ENCODE data around the gene FCER2.
"Not testable (repeated sequence)": the region's sequence is repeated elsewhere in the genome, so short reads cannot be mapped to it uniquely, and the experiment has no call there.

The FCER2 gene

DNA sequence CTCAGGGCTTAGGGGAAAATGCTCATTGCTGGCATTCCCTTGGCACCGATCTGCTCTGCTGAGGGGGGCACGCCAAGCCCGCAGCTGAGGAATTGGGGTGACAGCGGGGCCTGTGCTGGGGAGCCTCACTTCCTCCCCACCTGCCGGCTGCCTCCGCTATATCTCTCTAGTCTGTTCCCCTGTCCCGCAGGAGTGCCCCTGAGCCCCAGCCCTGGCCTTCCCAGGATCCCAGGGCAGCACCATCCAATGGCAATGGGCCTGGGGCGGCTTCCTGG lies 55.6 kb downstream of the FCER2 start:
- no peak overlapping the region for H3K9ac ChIP-seq

DNA sequence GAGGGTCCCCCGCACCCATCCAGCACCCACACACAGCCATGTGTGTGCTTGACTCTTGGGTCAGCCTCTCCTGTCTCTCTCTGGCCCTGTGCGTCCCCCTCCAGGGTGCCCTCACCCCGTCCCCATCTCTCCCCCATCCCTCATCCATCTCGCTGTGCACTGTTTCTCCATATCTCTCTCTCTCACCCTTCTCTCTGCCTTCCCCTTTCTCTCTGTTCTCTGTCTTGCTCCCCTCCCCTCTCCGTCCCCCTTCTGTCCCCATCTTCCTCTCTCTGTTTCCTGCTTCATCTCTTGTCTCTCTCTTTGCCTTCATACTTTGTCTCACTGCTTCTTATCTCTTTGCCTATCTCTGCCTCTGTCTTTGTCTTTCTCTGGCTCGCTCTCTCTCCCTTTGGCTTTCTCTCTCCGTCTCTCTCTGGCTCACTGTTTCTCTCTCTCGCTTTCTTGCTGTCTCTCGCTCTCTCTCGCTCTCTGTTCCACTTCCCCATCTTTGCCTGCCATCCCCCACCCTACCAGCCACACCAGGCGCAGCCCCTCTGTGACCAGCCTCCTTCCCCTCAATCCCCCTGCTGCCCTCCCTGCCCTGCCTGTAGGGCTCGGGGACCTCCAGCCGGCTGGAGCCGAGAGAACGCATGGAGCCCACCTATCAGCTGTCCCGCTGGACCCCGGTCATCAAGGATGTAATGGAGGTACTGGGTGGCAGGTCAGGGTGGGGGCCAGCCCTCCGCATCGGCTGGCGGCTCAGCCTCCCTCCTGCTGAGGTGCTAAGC lies 56.1 kb downstream of the FCER2 start:
- Histone ChIP-seq H3K36me3 (ENCODE audit: insufficient read depth) (no peaks in the 10 kb centered on the region), H3K4me2 (no peak overlapping the region), H2AFZ (ENCODE audit: low read depth) (no peak overlapping the region), H3K27me3 (ENCODE audit: insufficient read depth, low read depth) (peaks cover under 1% of the 10 kb centered on the region; the same call in 1 of the 2 replicates), H3K79me2 (ENCODE audit: insufficient read depth, low read depth) (no peaks in the 10 kb centered on the region), H3K27ac (no peak overlapping the region), H4K20me1 (ENCODE audit: insufficient read depth) (no peaks in the 10 kb centered on the region), H3K4me1 (ENCODE audit: low read depth, poor library complexity, severe bottlenecking) (no peaks in the 10 kb centered on the region), H3K4me3 (IDR thresholded peaks at IDR 0.05; ENCODE audit: insufficient read depth, low read depth, low read length) (no peak overlapping the region), H3K9ac (no peak overlapping the region)
- TF ChIP-seq, protein P1, sequence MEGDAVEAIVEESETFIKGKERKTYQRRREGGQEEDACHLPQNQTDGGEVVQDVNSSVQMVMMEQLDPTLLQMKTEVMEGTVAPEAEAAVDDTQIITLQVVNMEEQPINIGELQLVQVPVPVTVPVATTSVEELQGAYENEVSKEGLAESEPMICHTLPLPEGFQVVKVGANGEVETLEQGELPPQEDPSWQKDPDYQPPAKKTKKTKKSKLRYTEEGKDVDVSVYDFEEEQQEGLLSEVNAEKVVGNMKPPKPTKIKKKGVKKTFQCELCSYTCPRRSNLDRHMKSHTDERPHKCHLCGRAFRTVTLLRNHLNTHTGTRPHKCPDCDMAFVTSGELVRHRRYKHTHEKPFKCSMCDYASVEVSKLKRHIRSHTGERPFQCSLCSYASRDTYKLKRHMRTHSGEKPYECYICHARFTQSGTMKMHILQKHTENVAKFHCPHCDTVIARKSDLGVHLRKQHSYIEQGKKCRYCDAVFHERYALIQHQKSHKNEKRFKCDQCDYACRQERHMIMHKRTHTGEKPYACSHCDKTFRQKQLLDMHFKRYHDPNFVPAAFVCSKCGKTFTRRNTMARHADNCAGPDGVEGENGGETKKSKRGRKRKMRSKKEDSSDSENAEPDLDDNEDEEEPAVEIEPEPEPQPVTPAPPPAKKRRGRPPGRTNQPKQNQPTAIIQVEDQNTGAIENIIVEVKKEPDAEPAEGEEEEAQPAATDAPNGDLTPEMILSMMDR (conservative IDR thresholded peaks at IDR 0.05; ENCODE audit: low read depth, low read length) = no peak

More for the DNA sequence above, 55.6 kb downstream of the FCER2 start:
- Histone ChIP-seq H3K27ac (no peak overlapping the region), H3K4me1 (ENCODE audit: low read depth, poor library complexity, severe bottlenecking) (no peaks in the 10 kb centered on the region), H3K4me2 (no peak overlapping the region), H3K4me3 (IDR thresholded peaks at IDR 0.05; ENCODE audit: insufficient read depth, low read depth, low read length) (no peak overlapping the region), H4K20me1 (ENCODE audit: insufficient read depth) (no peaks in the 10 kb centered on the region), H3K79me2 (ENCODE audit: insufficient read depth, low read depth) (no peaks in the 10 kb centered on the region), H3K36me3 (ENCODE audit: insufficient read depth) (no peaks in the 10 kb centered on the region), H2AFZ (ENCODE audit: low read depth) (no peak overlapping the region), H3K27me3 (ENCODE audit: insufficient read depth, low read depth) (peaks cover 2% of the 10 kb centered on the region; the same call in 1 of the 2 replicates)
- TF ChIP-seq, protein P1 (conservative IDR thresholded peaks at IDR 0.05; ENCODE audit: low read depth, low read length) = no peak

GRCh38 chr19:7645163-7645562 lies 56.8 kb downstream of the FCER2 start:
- Histone ChIP-seq H2AFZ (ENCODE audit: low read depth) (no peak overlapping the region), H3K4me2 (no peak overlapping the region), H3K9ac (no peak overlapping the region), H3K79me2 (ENCODE audit: insufficient read depth, low read depth) (no peaks in the 10 kb centered on the region), H3K27me3 (ENCODE audit: insufficient read depth, low read depth) (no peaks in the 10 kb centered on the region), H3K36me3 (ENCODE audit: insufficient read depth) (no peaks in the 10 kb centered on the region), H4K20me1 (ENCODE audit: insufficient read depth) (no peaks in the 10 kb centered on the region), H3K4me1 (ENCODE audit: low read depth, poor library complexity, severe bottlenecking) (no peaks in the 10 kb centered on the region), H3K27ac (no peak overlapping the region), H3K4me3 (IDR thresholded peaks at IDR 0.05; ENCODE audit: insufficient read depth, low read depth, low read length) (no peak overlapping the region)
- TF ChIP-seq, protein P1 (conservative IDR thresholded peaks at IDR 0.05; ENCODE audit: low read depth, low read length) = no peak

GRCh38 chr19:7644550-7644877 lies 57.4 kb downstream of the FCER2 start:
- Histone ChIP-seq H3K79me2 (ENCODE audit: insufficient read depth, low read depth) (no peaks in the 10 kb centered on the region), H3K36me3 (ENCODE audit: insufficient read depth) (no peaks in the 10 kb centered on the region), H3K4me2 (no peak overlapping the region), H3K27ac (no peak overlapping the region), H4K20me1 (ENCODE audit: insufficient read depth) (no peaks in the 10 kb centered on the region), H2AFZ (ENCODE audit: low read depth) (no peak overlapping the region), H3K27me3 (ENCODE audit: insufficient read depth, low read depth) (no peaks in the 10 kb centered on the region), H3K4me1 (ENCODE audit: low read depth, poor library complexity, severe bottlenecking) (no peaks in the 10 kb centered on the region), H3K9ac (no peak overlapping the region), H3K4me3 (IDR thresholded peaks at IDR 0.05; ENCODE audit: insufficient read depth, low read depth, low read length) (no peak overlapping the region)
- TF ChIP-seq, protein P1 (conservative IDR thresholded peaks at IDR 0.05; ENCODE audit: low read depth, low read length) = no peak

GRCh38 chr19:7643629-7644549 lies 58.0 kb downstream of the FCER2 start:
- not testable (repeated sequence) for H2AFZ ChIP-seq (ENCODE audit: low read depth); H3K79me2 ChIP-seq (ENCODE audit: insufficient read depth, low read depth); H3K4me1 ChIP-seq (ENCODE audit: low read depth, poor library complexity, severe bottlenecking); H3K27me3 ChIP-seq (ENCODE audit: insufficient read depth, low read depth); H3K9ac ChIP-seq; H3K36me3 ChIP-seq (ENCODE audit: insufficient read depth); H3K4me3 ChIP-seq (IDR thresholded peaks at IDR 0.05; ENCODE audit: insufficient read depth, low read depth, low read length); H3K27ac ChIP-seq; H4K20me1 ChIP-seq (ENCODE audit: insufficient read depth); H3K4me2 ChIP-seq

All from KMS-11 (cell line).